GM21717 (cell line): Measurements from ENCODE around the gene EMCN.
"Not testable (repeated sequence)": the region's sequence is repeated elsewhere in the genome, so short reads cannot be mapped to it uniquely, and the experiment has no call there.

Experiments
- ATAC-seq: cut with Tn5 transposase; IDR thresholded peaks from one replicate; pipeline ENCODE4 v1.9.1; 2021; ENCODE audit warnings: mild to moderate bottlenecking, moderate library complexity; ENCODE audit not compliant: unreplicated experiment

EMCN gene

GRCh38 chr4:100517864-100518341 is at the start of gene EMCN:
Gene EMCN, minus strand, starts transcription at chr4:100518022. Its CDS starts 108 bp downstream, at chr4:100517914.
- ATAC-seq: no peak

GRCh38 chr4:100566396-100566795 is 48.6 kb upstream of the EMCN start:
- ATAC-seq: no peak

GRCh38 chr4:100557306-100557705 is 39.5 kb upstream of the EMCN start:
- no peak for ATAC-seq

- ATAC-seq: no peak
Measured at GRCh38 chr4:100555611-100556337, 38.0 kb upstream of the EMCN start.

- ATAC-seq: no peak
Measured at GRCh38 chr4:100548200-100548560, 30.4 kb upstream of the EMCN start.

- ATAC-seq: no peak
Measured at GRCh38 chr4:100547541-100548199, 29.8 kb upstream of the EMCN start.

- ATAC-seq: no peak
Measured at GRCh38 chr4:100545427-100545826, 27.6 kb upstream of the EMCN start.

- ATAC-seq: no peak
Measured at GRCh38 chr4:100540131-100540530, 22.3 kb upstream of the EMCN start.

GRCh38 chr4:100539706-100540105 is 21.9 kb upstream of the EMCN start:
- no peak for ATAC-seq

GRCh38 chr4:100533741-100534140 is 15.9 kb upstream of the EMCN start:
- ATAC-seq: no peak

GRCh38 chr4:100530161-100530560 is 12.3 kb upstream of the EMCN start:
- not testable (repeated sequence) for ATAC-seq

GRCh38 chr4:100525686-100526085 is 7.9 kb upstream of the EMCN start:
- ATAC-seq: no peak

- no peak for ATAC-seq
Measured at GRCh38 chr4:100519205-100519604, 1.4 kb upstream of the EMCN start.

GRCh38 chr4:100516225-100516624 is 1.6 kb downstream of the EMCN start:
- no peak for ATAC-seq

- ATAC-seq: no peak
Measured at GRCh38 chr4:100511896-100512295, 5.9 kb downstream of the EMCN start.

- ATAC-seq: no peak
Measured at GRCh38 chr4:100510551-100510950, 7.3 kb downstream of the EMCN start.

GRCh38 chr4:100509386-100509785 is 8.4 kb downstream of the EMCN start:
- no peak for ATAC-seq

- no peak for ATAC-seq
Measured at GRCh38 chr4:100508691-100509090, 9.1 kb downstream of the EMCN start.

- no peak for ATAC-seq
Measured at GRCh38 chr4:100504086-100504874, 13.5 kb downstream of the EMCN start.

GRCh38 chr4:100497791-100498190 is 20.0 kb downstream of the EMCN start:
- no peak for ATAC-seq

- no peak for ATAC-seq
Measured at GRCh38 chr4:100495074-100495473, 22.7 kb downstream of the EMCN start.

- ATAC-seq: no peak
Measured at GRCh38 chr4:100494166-100494565, 23.7 kb downstream of the EMCN start.
